ENCODE measurements around the gene MPHOSPH8. TPM values are rescaled to one million over a fixed set of nuclear protein-coding genes. Genes with fewer than 3 reads are reported as not detected.

MPHOSPH8 gene
- total RNA-seq, 1 experiment from 2014 or later: 17.5 TPM

- DNase-seq: no peak
- Mint-ChIP-seq H3K36me3 (ENCODE audit: insufficient read depth, unreplicated experiment) (no peaks in the 10 kb centered on the region), H3K4me3 (ENCODE audit: low read depth, unreplicated experiment) (no peak overlapping the region), H3K9me3 (ENCODE audit: low read depth, unreplicated experiment) (no peaks in the 10 kb centered on the region), H3K4me1 (ENCODE audit: low read depth, unreplicated experiment) (no peaks in the 10 kb centered on the region), H3K27ac (ENCODE audit: unreplicated experiment) (no peak overlapping the region), H3K27me3 (ENCODE audit: unreplicated experiment) (peaks cover 13% of the 10 kb centered on the region)
- intact Hi-C loops (cut with micrococcal nuclease; ENCODE audit: unreplicated experiment): no loop called here
- no TSS peak for BruUV-seq (replicated peaks)
- no peak for TF ChIP-seq CTCF (IDR thresholded peaks at IDR 0.05; ENCODE audit: unreplicated experiment)
- CTCF ChIA-PET: no interaction called here
Measured at GRCh38 chr13:19590423-19590822, 43.0 kb upstream of the MPHOSPH8 start.

GRCh38 chr13:19591864-19592263 is 41.6 kb upstream of the MPHOSPH8 start:
- BruUV-seq (replicated peaks): no TSS peak
- CTCF ChIA-PET: no interaction called here
- intact Hi-C loops (cut with micrococcal nuclease; ENCODE audit: unreplicated experiment): no loop called here

GRCh38 chr13:19592657-19593180 is 40.7 kb upstream of the MPHOSPH8 start:
- DNase-seq: no peak
- CTCF ChIA-PET: no interaction called here
- peaks cover 13% of the 10 kb centered on the region for H3K27me3 Mint-ChIP-seq (ENCODE audit: unreplicated experiment)

More at GRCh38 chr13:19591864-19592263, 41.6 kb upstream of the MPHOSPH8 start:
- no peak for DNase-seq
- no peak for TF ChIP-seq CTCF (IDR thresholded peaks at IDR 0.05; ENCODE audit: unreplicated experiment)
- Mint-ChIP-seq H3K27me3 (ENCODE audit: unreplicated experiment) (peaks cover 13% of the 10 kb centered on the region), H3K27ac (ENCODE audit: unreplicated experiment) (no peak overlapping the region), H3K9me3 (ENCODE audit: low read depth, unreplicated experiment) (no peaks in the 10 kb centered on the region), H3K36me3 (ENCODE audit: insufficient read depth, unreplicated experiment) (no peaks in the 10 kb centered on the region), H3K4me3 (ENCODE audit: low read depth, unreplicated experiment) (no peak overlapping the region), H3K4me1 (ENCODE audit: low read depth, unreplicated experiment) (peaks cover 6% of the 10 kb centered on the region)

GRCh38 chr13:19596086-19596485 is 37.4 kb upstream of the MPHOSPH8 start:
- no peaks in the 10 kb centered on the region for H3K36me3 Mint-ChIP-seq (ENCODE audit: insufficient read depth, unreplicated experiment)
- CTCF ChIA-PET: no interaction called here
- no peak overlapping the region for H3K27ac Mint-ChIP-seq (ENCODE audit: unreplicated experiment)
- peaks cover 18% of the 10 kb centered on the region for H3K4me1 Mint-ChIP-seq (ENCODE audit: low read depth, unreplicated experiment)
- DNase-seq: no peak
- TF ChIP-seq CTCF (IDR thresholded peaks at IDR 0.05; ENCODE audit: unreplicated experiment): no peak
- H3K27me3 Mint-ChIP-seq (ENCODE audit: unreplicated experiment): no peaks in the 10 kb centered on the region
- intact Hi-C loops (cut with micrococcal nuclease; ENCODE audit: unreplicated experiment): no loop called here
- H3K4me3 Mint-ChIP-seq (ENCODE audit: low read depth, unreplicated experiment): no peak overlapping the region
- H3K9me3 Mint-ChIP-seq (ENCODE audit: low read depth, unreplicated experiment): no peaks in the 10 kb centered on the region
- no TSS peak for BruUV-seq (replicated peaks)

More at GRCh38 chr13:19592657-19593180, 40.7 kb upstream of the MPHOSPH8 start:
- TF ChIP-seq CTCF (IDR thresholded peaks at IDR 0.05; ENCODE audit: unreplicated experiment): no peak
- H3K27ac Mint-ChIP-seq (ENCODE audit: unreplicated experiment): no peak overlapping the region
- H3K36me3 Mint-ChIP-seq (ENCODE audit: insufficient read depth, unreplicated experiment): no peaks in the 10 kb centered on the region
- H3K4me1 Mint-ChIP-seq (ENCODE audit: low read depth, unreplicated experiment): peaks cover 15% of the 10 kb centered on the region
- BruUV-seq (replicated peaks): no TSS peak
- no peaks in the 10 kb centered on the region for H3K9me3 Mint-ChIP-seq (ENCODE audit: low read depth, unreplicated experiment)
- H3K4me3 Mint-ChIP-seq (ENCODE audit: low read depth, unreplicated experiment): no peak overlapping the region
- intact Hi-C loops (cut with micrococcal nuclease; ENCODE audit: unreplicated experiment): no loop called here
